ENCODE data around the gene ST3GAL4. TPM values are rescaled to one million over a fixed set of nuclear protein-coding genes. Genes with fewer than 3 reads are reported as not detected.

ST3GAL4 gene
- total and polyA plus RNA-seq, 10 of the 15 experiments (the other 5 are each of a cell fraction or from before 2014, with no cell fraction given) = 3.8 to 8.1 (median 6.5) TPM; not detected in 2

- in situ Hi-C loops (cut with MboI) = no loop called here
- H3K9me3 ChIP-seq (replicated peaks; ENCODE audit: control insufficient read depth, insufficient read depth, low read length) = no peaks in the 10 kb centered on the region
- H4K20me1 ChIP-seq (ENCODE audit: control insufficient read depth, insufficient read depth) = no peaks in the 10 kb centered on the region
- no peaks in the 10 kb centered on the region for H3K27me3 ChIP-seq (replicated peaks in 1 of 2; ENCODE audit: control insufficient read depth in 2 of 2, insufficient read depth in 2 of 2, low read length in 1 of 2)
- H2AFZ ChIP-seq (ENCODE audit: control insufficient read depth, low read depth, low read length) = no peak overlapping the region
- TF ChIP-seq CTCF (IDR thresholded peaks at IDR 0.05 in 2 of 3, conservative IDR thresholded peaks at IDR 0.05 in 1 of 3; ENCODE audit: control insufficient read depth in 2 of 3, extremely low read depth in 1 of 3, insufficient read depth in 1 of 3, low read depth in 3 of 3, low read length in 3 of 3) (peak; percentile 35 to 50 (median 47); a peak in 5 of 6 replicates), PML (IDR thresholded peaks at IDR 0.05; ENCODE audit: low read length) (no peak), CREB1 (IDR thresholded peaks at IDR 0.05; ENCODE audit: low read depth) (no peak), ESRRA (IDR thresholded peaks at IDR 0.05; ENCODE audit: low read length) (no peak), HSF1 (IDR thresholded peaks at IDR 0.05; ENCODE audit: low read depth, low read length) (no peak), SPI1 (IDR thresholded peaks at IDR 0.05; ENCODE audit: borderline replicate concordance, insufficient read depth, low read depth, low read length) (no peak), POLR2AphosphoS5 (IDR thresholded peaks at IDR 0.05; ENCODE audit: low read length) (no peak), RAD21 (IDR thresholded peaks at IDR 0.05; ENCODE audit: insufficient read depth, low read depth, low read length) (peak; percentile 51), RUNX3 (IDR thresholded peaks at IDR 0.05; ENCODE audit: low read length) (no peak), EED (IDR thresholded peaks at IDR 0.05; ENCODE audit: low read depth) (no peak)
- no peak for DNase-seq (ENCODE audit: low read depth, low spot score)
- H3K27ac ChIP-seq (ENCODE audit: control insufficient read depth, insufficient read depth) = no peak overlapping the region
- intact Hi-C loops (cut with micrococcal nuclease; ENCODE audit: unreplicated experiment) = no loop called here
- BruUV-seq (replicated peaks) = no TSS peak
- ChIA-PET RAD21 (ENCODE audit: unreplicated experiment) (interaction anchor here (0.9 kb wide), 1 partner anchor 22 kb away, joined by 3 read pairs; no protein-coding TSS in a partner anchor), SMC1A (ENCODE audit: uncharacterized antibody, unreplicated experiment) (interaction anchor here (0.7 to 6.5 kb wide), 5 partner anchors 11 to 177 kb away, joined by 3 to 78 read pairs (median 9); no protein-coding TSS in a partner anchor), CTCF (interaction anchor here (0.8 to 10.0 kb wide), 10 partner anchors 8 to 683 kb away, joined by 3 to 232 read pairs (median 4); no protein-coding TSS in a partner anchor), POLR2A (interaction anchor here (1.0 kb wide), 1 partner anchor 13 kb away, joined by 3 read pairs; no protein-coding TSS in a partner anchor)
- H3K4me1 ChIP-seq (ENCODE audit: control insufficient read depth, insufficient read depth, low read length) = peaks cover 33% of the 10 kb centered on the region
- H3K9ac ChIP-seq (ENCODE audit: control insufficient read depth, insufficient read depth, low read length) = no peak overlapping the region
- ATAC-seq = no peak
- peaks cover 1 to 9% of the 10 kb centered on the region in 2 experiments; a peak in 1 of 4 replicates for H3K36me3 ChIP-seq (ENCODE audit: control insufficient read depth in 2 of 2, insufficient read depth in 2 of 2, low read length in 1 of 2)
- no peak for FAIRE-seq
- peak overlapping the region; percentile 11; the same call in 1 of the 2 replicates for H3K4me2 ChIP-seq (ENCODE audit: control insufficient read depth, insufficient read depth)
- WGBS (ENCODE audit: insufficient coverage, insufficient replicate concordance, low lambda C conversion rate, missing lambda C conversion rate) = 52% methylated on average over 5 of the region's 5 CpGs
- H3K79me2 ChIP-seq (ENCODE audit: control insufficient read depth, insufficient read depth, low read length) = peaks cover 23% of the 10 kb centered on the region
- no peak overlapping the region for H3K4me3 ChIP-seq
These were observed 47.8 kb upstream of the ST3GAL4 start for GRCh38 chr11:126307706-126308105.

Data from GM12878 (cell line).